ENCODE data around the gene SPHK1.

SPHK1 gene

DNA sequence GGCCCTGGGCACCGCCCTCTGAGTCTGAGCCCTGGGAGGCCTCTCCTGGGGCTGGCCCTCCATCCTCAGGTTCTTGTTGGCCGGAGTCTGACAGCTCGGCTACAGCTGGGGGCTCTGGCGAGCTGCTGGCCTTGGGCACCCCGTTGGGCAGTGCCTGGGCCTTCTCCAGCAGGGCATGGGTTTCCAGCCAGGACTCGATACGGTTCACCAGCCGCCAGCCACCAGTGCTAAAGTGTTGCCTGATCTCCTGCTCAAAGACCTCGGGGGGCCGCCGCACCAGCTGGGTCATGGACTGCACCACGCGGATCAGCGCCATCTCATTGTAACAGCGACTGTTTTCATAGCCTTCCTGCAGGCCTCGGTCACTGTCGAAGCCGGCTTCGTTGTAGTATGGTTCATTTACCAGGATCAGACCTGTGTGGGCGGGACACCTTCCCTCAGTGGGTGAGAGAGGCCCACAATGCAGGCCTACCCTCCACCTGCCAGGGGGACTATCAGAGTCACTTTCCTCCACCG lies 6.8 kb downstream of the SPHK1 start:
- no peak for DNase-seq (ENCODE audit: low read depth)
- no peak overlapping the region for H3K4me3 ChIP-seq (ENCODE audit: control insufficient read depth, low read depth, low read length)
- TF ChIP-seq, protein P1, sequence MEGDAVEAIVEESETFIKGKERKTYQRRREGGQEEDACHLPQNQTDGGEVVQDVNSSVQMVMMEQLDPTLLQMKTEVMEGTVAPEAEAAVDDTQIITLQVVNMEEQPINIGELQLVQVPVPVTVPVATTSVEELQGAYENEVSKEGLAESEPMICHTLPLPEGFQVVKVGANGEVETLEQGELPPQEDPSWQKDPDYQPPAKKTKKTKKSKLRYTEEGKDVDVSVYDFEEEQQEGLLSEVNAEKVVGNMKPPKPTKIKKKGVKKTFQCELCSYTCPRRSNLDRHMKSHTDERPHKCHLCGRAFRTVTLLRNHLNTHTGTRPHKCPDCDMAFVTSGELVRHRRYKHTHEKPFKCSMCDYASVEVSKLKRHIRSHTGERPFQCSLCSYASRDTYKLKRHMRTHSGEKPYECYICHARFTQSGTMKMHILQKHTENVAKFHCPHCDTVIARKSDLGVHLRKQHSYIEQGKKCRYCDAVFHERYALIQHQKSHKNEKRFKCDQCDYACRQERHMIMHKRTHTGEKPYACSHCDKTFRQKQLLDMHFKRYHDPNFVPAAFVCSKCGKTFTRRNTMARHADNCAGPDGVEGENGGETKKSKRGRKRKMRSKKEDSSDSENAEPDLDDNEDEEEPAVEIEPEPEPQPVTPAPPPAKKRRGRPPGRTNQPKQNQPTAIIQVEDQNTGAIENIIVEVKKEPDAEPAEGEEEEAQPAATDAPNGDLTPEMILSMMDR (IDR thresholded peaks at IDR 0.05; ENCODE audit: control insufficient read depth, insufficient read depth, low read depth, low read length, missing control alignments) = no peak

DNA sequence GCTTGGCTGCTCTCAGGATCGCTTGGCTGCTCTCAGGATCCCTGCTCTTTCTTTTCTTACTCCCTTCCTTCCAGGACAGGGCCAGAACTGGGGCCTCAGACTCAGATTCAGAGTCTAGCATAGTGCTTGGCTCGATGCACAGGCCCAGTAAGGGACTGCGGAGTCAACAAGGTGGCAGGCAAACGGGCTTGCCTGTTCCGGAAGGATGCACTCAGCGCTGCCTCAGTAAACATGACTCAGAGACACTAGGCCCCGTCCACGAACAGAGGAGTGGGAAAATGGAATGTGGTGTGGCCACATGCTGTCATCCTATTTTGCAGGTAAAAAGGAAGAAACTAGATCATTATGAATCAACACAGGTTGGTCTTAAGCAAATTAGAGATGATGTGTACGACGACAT lies 9.8 kb downstream of the SPHK1 start:
- H3K4me3 ChIP-seq (ENCODE audit: control insufficient read depth, low read depth, low read length) = no peak overlapping the region
- DNase-seq (ENCODE audit: low read depth) = no peak
- TF ChIP-seq, protein P1 (IDR thresholded peaks at IDR 0.05; ENCODE audit: control insufficient read depth, insufficient read depth, low read depth, low read length, missing control alignments) = no peak

DNA sequence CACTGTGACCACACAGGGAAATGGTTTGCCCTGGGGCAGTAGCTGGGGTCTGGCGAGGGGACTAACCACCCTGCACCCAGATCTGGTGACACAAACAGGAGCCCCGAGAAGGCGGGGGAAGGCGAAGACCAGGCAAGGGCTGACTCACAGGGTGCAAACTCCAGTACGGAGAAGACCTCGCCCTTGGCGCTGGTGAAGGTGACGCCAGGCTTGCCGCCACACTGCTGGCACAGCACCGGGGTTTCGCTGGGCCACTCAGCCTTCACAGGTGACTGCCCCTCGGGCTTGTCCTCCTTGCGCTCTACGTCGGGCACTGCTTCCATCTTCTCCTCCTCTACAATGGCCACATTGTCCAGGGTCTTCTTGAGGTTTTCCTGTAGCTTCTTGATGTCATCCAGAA lies 11.6 kb downstream of the SPHK1 start:
- TF ChIP-seq, protein P1 (IDR thresholded peaks at IDR 0.05; ENCODE audit: control insufficient read depth, insufficient read depth, low read depth, low read length, missing control alignments) = no peak
- no peak for DNase-seq (ENCODE audit: low read depth)

DNA sequence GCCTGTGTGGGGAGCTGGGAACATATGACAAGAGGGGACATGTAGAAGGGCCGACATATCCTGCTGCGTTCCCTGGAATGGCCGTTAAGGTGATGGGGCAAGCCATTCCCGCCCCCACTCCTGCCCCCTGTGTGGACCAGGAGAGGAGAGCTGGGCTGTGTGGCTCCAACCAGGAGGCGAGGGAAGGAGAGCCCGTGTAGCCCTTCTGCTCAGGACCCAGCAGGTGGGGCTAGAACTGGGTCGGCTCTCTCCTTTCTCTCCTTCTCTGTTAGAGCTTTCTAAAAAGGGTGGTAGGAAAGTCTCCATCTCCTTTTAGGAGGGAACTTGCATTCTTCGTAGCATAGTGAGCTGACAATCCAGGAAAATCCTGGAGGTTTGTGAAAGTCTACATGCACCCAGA lies 12.8 kb downstream of the SPHK1 start:
- no peak overlapping the region for H3K4me3 ChIP-seq (ENCODE audit: control insufficient read depth, low read depth, low read length)
- TF ChIP-seq, protein P1 (IDR thresholded peaks at IDR 0.05; ENCODE audit: control insufficient read depth, insufficient read depth, low read depth, low read length, missing control alignments) = no peak

More for the DNA sequence above, 11.6 kb downstream of the SPHK1 start:
- no peak overlapping the region for H3K4me3 ChIP-seq (ENCODE audit: control insufficient read depth, low read depth, low read length)

DNA sequence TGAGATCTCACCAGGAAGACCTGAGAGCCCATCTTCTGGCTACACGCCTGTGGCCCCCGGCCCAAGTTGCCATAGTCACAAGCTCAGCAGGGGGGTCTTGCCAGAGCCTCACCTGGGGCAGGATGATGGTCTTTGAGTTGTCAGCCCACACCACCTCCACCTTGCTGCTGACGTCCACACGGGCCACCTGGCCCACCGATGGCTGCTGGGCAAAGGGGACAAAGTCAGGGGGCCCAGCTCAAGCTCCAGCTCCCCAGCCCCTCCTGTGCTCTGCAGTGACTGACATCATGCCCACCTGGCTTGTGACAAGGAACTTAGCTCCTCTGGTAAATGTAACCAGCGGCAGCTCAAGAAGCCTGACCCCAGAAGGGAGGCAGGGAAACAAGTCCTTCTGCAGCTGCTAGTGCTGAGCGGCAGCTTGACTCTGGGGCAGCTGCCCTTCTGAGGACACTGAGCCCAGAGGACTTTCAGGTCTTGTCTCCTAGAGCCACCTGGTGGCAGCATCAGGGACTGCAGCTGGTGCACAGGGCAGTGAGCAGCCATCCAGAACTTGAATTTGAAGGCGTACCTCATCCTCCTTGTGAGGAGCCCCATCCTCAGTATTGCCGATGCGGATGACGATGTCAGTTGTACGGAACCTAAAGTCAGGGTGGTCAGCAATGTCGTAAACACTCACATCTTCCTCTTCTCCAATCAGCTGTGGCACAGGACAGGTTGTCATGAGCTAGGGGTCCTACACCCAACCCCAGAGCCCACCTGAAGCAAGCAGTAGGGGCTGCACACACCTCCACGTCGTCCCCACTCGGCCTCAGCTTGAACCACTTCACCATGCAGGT lies 13.5 kb downstream of the SPHK1 start:
- TF ChIP-seq, protein P1 (IDR thresholded peaks at IDR 0.05; ENCODE audit: control insufficient read depth, insufficient read depth, low read depth, low read length, missing control alignments) = peak; percentile 97
- H3K4me3 ChIP-seq (ENCODE audit: control insufficient read depth, low read depth, low read length) = no peak overlapping the region
- peak; percentile 50 for DNase-seq (ENCODE audit: low read depth)

More for the DNA sequence above, 12.8 kb downstream of the SPHK1 start:
- no peak for DNase-seq (ENCODE audit: low read depth)

DNA sequence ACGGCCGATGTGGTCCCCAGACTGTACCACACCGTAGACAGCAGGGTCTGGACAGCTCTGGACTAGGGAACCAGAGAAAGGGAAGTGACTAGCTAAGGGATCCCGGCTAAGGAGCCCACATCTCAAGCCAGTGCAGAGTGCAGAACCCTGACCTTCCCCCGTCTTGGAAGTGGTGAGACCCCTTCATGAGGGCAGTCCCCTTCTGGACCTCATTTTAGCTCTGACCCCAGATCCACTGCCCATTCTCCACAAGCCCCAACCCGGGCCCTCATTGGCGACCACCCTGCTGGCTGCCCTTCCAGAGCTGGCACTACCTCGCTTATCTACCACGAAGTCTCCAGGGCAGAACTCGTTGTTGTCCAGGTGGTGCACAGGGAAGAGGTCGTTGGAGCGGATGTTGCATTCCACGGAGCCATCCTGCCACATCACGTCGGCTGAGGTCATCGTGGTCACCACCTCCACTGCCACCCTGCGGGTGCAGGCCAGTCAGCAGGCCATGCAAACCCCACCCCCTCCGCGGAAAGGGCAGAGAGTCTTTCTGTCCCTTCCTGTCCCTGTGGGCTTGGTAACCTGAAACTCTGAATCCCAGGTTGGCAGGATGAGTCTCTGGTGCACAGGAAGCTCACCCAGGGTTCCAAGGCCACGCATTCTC lies 14.2 kb downstream of the SPHK1 start:
- no peak for DNase-seq (ENCODE audit: low read depth)
- H3K4me3 ChIP-seq (ENCODE audit: control insufficient read depth, low read depth, low read length) = no peak overlapping the region
- TF ChIP-seq, protein P1 (IDR thresholded peaks at IDR 0.05; ENCODE audit: control insufficient read depth, insufficient read depth, low read depth, low read length, missing control alignments) = no peak
